AG04449 (cell line): ENCODE measurements around the gene MTARC2.

Source experiments
- CTCF ChIA-PET: fragments of 350-600 bp; formaldehyde crosslinking; extraction: SDS; loops from one replicate; lab custom pipeline; 2021; ENCODE audit warnings: antibody characterized with exemption; lab: Yijun Ruan, JAX
- POLR2A ChIA-PET: fragments of 400-600, 350-600 bp; formaldehyde crosslinking; extraction: SDS; loops from one replicate; lab custom pipeline; 2020; ENCODE audit warnings: antibody characterized with exemption, inconsistent platforms; lab: Yijun Ruan, JAX
- DNase-seq: peaks from one replicate; pipeline ENCODE4 v3.0.0-alpha.2; 2010; ENCODE audit warnings: low read depth, low spot score
- H3K4me3 ChIP-seq: 2 replicates; pipeline ENCODE4 v1.5.1; 2011; ENCODE audit warnings: low read depth, mild to moderate bottlenecking, control low read depth, low read length
- CTCF ChIP-seq: IDR thresholded peaks from one replicate; pipeline ENCODE4 v1.5.1; 2011; ENCODE audit warnings: mild to moderate bottlenecking, moderate library complexity, low read length, control low read depth, inconsistent platforms; ENCODE audit not compliant: insufficient read depth; ENCODE audit errors: missing control alignments

MTARC2 gene

GRCh38 chr1:220810179-220810653, 62.1 kb downstream of the MTARC2 start:
- CTCF ChIA-PET: interaction anchor here (0.6 to 3.5 kb wide), 31 partner anchors 9 to 1645 kb away, joined by 3 to 38 read pairs (median 5); partner anchors contain the start of gene MTARC1

GRCh38 chr1:220810963-220811362, 62.8 kb downstream of the MTARC2 start:
- CTCF ChIA-PET: interaction anchor here (0.6 to 3.5 kb wide), 18 partner anchors 8 to 1645 kb away, joined by 3 to 38 read pairs (median 6); no protein-coding TSS in a partner anchor
- H3K4me3 ChIP-seq: no peak overlapping the region
- POLR2A ChIA-PET: no interaction called here
- DNase-seq: no peak
- no peak for TF ChIP-seq CTCF

More at GRCh38 chr1:220810179-220810653, 62.1 kb downstream of the MTARC2 start:
- DNase-seq: no peak
- peak overlapping the region; percentile 44 for H3K4me3 ChIP-seq
- POLR2A ChIA-PET: interaction anchor here (0.7 kb wide), 1 partner anchor 65 kb away, joined by 3 read pairs; no protein-coding TSS in a partner anchor
- TF ChIP-seq CTCF: peak; percentile 95

GRCh38 chr1:220811695-220812094, 63.6 kb downstream of the MTARC2 start:
- ChIA-PET POLR2A (no interaction called here), CTCF (interaction anchor here (2.7 to 3.5 kb wide), 5 partner anchors 7 to 623 kb away, joined by 10 to 38 read pairs (median 22); no protein-coding TSS in a partner anchor)
- no peak overlapping the region for H3K4me3 ChIP-seq
- TF ChIP-seq CTCF: no peak
- no peak for DNase-seq

GRCh38 chr1:220812308-220812707, 64.2 kb downstream of the MTARC2 start:
- ChIA-PET POLR2A (no interaction called here), CTCF (interaction anchor here (0.6 kb wide), 1 partner anchor 1332 kb away, joined by 3 read pairs; no protein-coding TSS in a partner anchor)
- no peak for DNase-seq
- TF ChIP-seq CTCF: no peak
- no peak overlapping the region for H3K4me3 ChIP-seq

GRCh38 chr1:220813013-220813412, 64.9 kb downstream of the MTARC2 start:
- ChIA-PET POLR2A (no interaction called here), CTCF (interaction anchor here (0.9 kb wide), 2 partner anchors 9 to 390 kb away, joined by 3 to 4 read pairs; no protein-coding TSS in a partner anchor)
- no peak for DNase-seq
- no peak for TF ChIP-seq CTCF
- no peak overlapping the region for H3K4me3 ChIP-seq

- no peak for TF ChIP-seq CTCF
- CTCF ChIA-PET: interaction anchor here (1.0 to 2.7 kb wide), 2 partner anchors 8 to 12 kb away, joined by 3 to 9 read pairs; no protein-coding TSS in a partner anchor
Observed at GRCh38 chr1:220815409-220815808, 67.3 kb downstream of the MTARC2 start.

More at GRCh38 chr1:220815409-220815808, 67.3 kb downstream of the MTARC2 start:
- H3K4me3 ChIP-seq: no peak overlapping the region
- POLR2A ChIA-PET: no interaction called here
- no peak for DNase-seq
